A172 (cell line): Measurements from ENCODE around the gene SLC16A9. TPM values are rescaled to one million over a fixed set of nuclear protein-coding genes. Genes with fewer than 3 reads are reported as not detected.
A peak's percentile ranks its signal among the peaks of the same experiment; 100 is the strongest.
"Not testable (repeated sequence)": the region's sequence is repeated elsewhere in the genome, so short reads cannot be mapped to it uniquely, and the experiment has no call there.

Experiments used
- DNase-seq: peaks from one replicate; pipeline ENCODE4 v3.0.0-alpha.2; 2015; ENCODE audit warnings: low spot score
- total RNA-seq: library from RNA; depleted of rRNA; stranded (reverse); fragments of >200 nt; shearing (Covaris generic); gene quantifications from 2 replicates; pipeline ENCODE4 v1.2.3, GENCODE V29; 2014; rRNA removed

SLC16A9 gene, protein sequence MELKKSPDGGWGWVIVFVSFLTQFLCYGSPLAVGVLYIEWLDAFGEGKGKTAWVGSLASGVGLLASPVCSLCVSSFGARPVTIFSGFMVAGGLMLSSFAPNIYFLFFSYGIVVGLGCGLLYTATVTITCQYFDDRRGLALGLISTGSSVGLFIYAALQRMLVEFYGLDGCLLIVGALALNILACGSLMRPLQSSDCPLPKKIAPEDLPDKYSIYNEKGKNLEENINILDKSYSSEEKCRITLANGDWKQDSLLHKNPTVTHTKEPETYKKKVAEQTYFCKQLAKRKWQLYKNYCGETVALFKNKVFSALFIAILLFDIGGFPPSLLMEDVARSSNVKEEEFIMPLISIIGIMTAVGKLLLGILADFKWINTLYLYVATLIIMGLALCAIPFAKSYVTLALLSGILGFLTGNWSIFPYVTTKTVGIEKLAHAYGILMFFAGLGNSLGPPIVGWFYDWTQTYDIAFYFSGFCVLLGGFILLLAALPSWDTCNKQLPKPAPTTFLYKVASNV
- 28.7 and 34.1 TPM in 2 replicates for total RNA-seq

- peak; percentile 70 for DNase-seq
These were observed at the start of gene SLC16A9 for GRCh38 chr10:59709395-59710125. SLC16A9 (minus strand) TSS chr10:59709850; CDS start chr10:59684291, 25,559 bp downstream.

GRCh38 chr10:59757966-59758365, 48.3 kb upstream of the SLC16A9 start:
- DNase-seq = no peak

DNA sequence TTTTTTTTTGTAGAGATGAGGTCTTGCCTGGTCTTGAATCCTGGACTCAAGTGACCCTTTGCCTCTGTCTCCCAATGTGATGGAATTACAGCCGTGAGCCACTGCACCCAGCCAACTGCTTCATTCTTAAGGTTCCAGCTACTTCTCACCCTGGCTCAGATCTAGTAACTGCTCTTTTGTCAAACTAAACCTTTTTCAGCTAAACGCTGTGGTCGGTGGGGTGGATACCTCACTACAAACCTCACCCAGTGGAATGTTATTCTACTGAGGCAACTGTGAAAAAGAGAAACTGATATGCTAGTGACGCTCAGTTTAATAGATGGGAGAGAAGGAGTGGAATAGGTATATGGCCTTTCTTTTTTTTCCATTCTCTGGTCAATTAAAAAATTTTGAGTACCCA, 45.3 kb upstream of the SLC16A9 start:
- no peak for DNase-seq

- no peak for DNase-seq
These were observed 43.6 kb upstream of the SLC16A9 start, which contains the start of gene MRLN for GRCh38 chr10:59753267-59753666. MRLN (minus strand) TSS chr10:59753455.

DNA sequence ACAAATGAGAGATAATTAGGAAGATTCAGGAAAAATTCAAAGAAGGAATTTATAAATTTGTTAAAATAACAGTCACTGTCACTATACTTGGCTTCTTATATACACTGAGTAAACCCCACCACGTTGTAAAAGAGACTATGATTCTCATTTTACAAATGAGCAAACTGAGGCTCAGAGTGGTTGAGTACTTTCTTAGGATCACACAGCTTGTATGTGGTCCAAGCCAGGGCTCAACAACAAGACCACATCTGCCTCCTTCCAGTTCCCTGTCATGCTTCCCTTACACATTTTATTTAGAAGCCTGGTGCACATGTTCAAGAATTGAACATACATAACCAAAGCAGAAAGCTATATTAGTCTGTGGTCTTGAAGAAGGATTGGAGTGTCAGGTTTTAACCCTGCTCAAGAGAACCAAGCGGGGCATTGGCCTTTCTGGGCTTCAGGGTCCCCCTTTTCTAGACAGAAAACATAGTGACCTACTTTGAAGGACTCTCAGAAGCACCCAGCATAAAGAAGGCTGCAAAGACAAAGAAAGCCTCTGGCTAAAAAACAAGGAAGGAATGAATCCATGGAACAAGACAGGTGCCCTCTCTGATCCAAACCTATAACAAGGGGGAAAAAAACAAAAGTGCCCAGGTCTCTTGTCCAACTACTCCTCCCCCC, 42.8 kb upstream of the SLC16A9 start:
- DNase-seq = no peak

- no peak for DNase-seq
These were observed 40.7 kb upstream of the SLC16A9 start for GRCh38 chr10:59750155-59750945.

DNA sequence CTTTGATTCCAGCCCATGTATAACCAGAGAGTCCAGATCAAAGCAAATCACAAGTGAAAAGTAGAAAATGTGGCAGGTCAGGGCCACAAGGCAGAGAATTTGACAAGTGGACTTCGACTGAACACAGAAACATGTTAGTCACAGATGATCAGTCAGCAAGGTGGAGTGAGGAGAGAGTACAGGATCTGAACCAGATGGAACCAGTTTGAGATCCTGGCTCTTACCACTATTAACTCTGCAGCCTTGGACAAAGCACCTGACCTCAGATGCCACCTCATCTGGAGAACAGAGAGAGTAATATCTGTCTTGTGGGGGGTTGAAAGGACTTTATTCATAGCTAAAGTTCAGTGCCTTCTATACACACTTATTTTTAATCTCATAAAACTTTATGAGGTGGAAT, 39.2 kb upstream of the SLC16A9 start:
- DNase-seq = peak; percentile 7

- DNase-seq = no peak
These were observed 35.6 kb upstream of the SLC16A9 start for GRCh38 chr10:59745163-59745650.

- not testable (repeated sequence) for DNase-seq
These were observed 35.1 kb upstream of the SLC16A9 start for GRCh38 chr10:59744762-59745161.

DNA sequence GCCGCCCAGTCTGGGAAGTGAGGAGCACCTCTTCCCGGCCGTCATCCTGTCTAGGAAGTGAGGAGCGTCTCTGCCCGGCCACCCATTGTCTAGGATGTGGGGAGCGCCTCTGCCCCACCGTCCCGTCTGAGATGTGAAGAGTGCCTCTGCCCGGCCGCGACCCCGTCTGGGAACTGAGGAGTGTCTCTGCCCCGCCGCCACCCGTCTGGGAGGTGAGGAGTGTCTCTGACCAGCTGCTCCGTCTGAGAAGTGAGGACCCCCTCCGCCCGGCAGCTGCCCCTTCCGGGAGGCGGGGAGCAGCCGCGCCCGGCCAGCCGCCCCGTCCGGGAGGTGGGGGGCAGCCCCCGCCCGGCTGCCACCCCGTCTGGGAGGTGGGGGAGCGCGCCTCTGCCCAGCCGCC, 34.5 kb upstream of the SLC16A9 start:
- not testable (repeated sequence) for DNase-seq

DNA sequence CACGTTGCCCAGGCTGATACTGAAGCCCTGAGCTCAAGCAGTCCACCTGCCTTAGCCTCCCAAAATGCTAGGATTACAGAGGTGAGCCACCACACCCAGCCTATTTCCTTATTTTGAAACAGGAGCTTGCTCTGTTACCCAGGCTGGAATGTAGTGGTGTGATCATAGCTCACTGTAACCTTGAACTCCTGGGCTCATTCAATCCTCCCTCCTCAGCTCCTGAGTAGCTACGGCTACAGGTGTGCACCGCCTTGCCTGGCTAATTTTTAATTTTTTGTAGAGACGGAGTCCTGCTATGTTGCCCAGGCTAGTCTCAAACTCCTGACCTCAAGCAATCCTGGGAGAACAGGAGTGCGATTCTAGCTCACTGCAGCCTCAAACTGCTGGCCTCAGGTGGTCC, 31.9 kb upstream of the SLC16A9 start:
- DNase-seq = no peak

DNA sequence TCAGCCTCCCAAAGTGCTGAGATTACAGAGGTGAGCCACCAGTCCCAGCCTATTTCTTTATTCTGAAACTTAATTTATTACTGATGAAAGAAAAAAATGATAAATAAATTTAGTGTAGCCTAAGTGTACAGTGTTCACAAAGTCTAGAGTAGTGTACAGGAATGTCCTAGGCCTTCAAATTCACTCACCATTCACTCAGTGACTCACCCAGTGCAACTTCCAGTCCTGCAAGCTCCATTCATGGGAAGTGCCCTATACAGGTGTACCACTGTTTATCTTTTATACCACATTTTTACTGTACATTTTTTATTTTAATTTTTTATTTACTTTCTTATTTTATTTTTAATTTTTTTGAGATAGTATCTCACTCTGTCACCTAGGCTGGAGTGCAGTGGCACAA, 31.4 kb upstream of the SLC16A9 start:
- no peak for DNase-seq

DNA sequence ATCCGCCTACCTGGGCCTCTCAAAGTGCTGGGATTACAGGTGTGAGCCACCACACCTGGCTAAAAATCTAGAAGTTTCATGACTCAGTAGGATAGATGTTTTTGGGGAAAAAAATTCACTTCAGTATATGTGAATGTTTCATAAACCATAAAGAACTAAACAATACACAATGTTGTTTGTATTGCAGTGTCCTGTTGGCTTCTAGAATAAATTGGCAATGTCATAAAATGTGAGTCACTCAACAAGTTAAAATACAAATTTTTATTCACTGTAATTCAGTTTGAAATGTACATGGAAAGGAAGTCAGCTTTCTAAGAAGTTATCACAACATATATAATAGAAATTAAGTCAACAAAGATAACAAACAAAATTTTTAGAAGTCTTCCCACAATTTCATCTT, 27.1 kb upstream of the SLC16A9 start:
- DNase-seq = no peak

DNA sequence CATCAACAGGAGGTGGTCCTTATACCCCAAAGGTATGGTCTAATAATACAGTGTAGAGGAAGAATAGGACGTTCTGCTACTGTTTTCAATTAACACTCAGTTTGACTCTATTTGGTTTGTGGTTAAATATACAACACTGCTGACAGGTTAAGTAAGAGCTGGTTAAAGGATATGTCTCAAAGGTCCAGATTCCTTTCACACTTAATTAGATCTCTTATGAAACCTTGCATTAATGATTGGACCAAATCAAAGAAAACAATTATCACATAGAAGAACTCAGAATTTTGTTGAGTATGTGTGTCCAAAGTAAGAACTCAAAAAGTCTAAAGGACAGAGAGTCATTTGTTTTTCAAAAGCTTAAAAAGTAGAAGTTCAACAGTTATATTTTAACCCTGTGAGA, 25.6 kb upstream of the SLC16A9 start:
- no peak for DNase-seq

GRCh38 chr10:59734014-59734462, 24.4 kb upstream of the SLC16A9 start:
- DNase-seq = no peak

DNA sequence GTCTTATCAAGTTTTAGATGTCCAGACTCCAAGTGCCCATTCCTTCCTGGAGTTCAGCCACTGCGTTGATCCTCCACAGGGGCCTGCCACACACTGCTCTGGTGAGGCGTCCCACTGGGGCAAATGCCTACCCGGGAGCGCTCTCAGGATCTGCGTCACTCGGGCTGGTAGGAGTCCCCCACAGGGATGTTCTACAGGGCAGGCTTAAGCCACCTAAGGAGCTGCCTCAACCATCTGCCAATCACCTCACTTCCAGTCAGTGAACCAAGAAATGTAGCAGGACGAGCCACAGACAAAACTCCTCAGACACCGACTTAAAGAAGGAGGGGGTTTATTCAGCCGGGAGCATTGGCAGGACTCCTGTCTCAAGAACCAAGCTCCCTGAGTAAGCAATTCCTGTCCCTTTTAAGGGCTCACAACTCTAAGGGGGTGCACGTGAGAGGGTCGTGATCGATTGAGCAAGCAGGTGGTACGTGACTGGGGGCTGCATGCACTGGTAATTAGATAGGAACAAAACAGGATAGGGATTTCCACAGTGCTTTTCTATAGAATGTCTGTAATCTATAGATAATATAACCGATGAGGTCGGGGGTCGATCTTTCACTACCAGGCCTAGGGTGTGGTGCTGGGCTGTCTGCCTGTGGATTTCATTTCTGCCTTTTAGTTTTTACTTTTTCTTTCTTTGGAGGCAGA, 23.8 kb upstream of the SLC16A9 start:
- not testable (repeated sequence) for DNase-seq

- DNase-seq = not testable (repeated sequence)
These were observed 23.2 kb upstream of the SLC16A9 start for GRCh38 chr10:59732849-59733248.

GRCh38 chr10:59729167-59729566, 19.5 kb upstream of the SLC16A9 start:
- not testable (repeated sequence) for DNase-seq

GRCh38 chr10:59724098-59724938, 14.7 kb upstream of the SLC16A9 start:
- DNase-seq = no peak
